VCaP (cell line): Measurements from ENCODE around the gene SEPTIN10.

Experiments
- H3K27ac ChIP-seq: fragments of 450-650 bp; 2 replicates; pipeline ENCODE4 v1.5.1; 2017
- CTCF ChIP-seq: fragments of 450-650 bp; conservative IDR thresholded peaks from 2 replicates; pipeline ENCODE4 v1.5.1; 2017; ENCODE audit warnings: mild to moderate bottlenecking, moderate library complexity

The SEPTIN10 gene

GRCh38 chr2:109562421-109562820, 51.3 kb downstream of the SEPTIN10 start:
- H3K27ac ChIP-seq, result no peak overlapping the region
- TF ChIP-seq CTCF, result no peak

GRCh38 chr2:109560265-109560664, 53.5 kb downstream of the SEPTIN10 start:
- TF ChIP-seq CTCF, result no peak
- H3K27ac ChIP-seq, result peak overlapping the region; percentile 81; the same call in 1 of the 2 replicates

DNA sequence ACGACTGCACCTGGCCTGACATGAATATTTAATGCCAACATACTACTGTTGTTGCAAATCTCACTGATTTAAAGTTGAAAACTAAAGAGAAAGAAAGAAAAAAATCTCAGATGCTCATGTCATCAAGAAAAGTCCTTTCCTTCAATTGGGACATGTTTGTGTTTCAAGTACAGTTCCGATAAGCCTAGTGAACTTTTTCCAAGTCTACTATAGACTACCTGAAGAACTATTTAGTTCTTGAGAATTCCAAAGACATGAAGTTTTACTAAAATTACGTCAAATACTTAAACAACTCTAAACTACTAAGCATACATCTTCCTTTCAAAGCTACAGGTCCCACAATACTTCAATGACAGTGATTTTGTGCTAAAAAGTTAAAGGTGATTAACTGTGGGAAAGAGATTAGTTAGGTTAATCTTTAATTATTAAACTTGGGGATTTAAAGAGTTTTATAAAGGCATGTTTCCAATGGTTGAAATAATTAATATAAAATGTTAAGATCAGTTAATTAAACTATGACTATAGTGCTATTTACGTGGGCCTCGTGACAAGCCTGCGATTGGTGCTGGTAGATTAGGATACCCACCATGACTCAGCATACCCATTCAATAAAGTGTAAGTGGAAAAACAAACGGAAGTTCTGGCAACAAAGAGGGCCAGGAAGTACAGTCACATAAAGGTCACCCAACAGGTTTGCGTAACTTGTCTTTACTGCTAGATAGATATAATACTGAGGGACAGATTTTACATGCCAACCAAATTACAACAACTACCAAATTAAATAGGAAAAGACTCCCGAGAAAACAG, 55.5 kb downstream of the SEPTIN10 start:
- TF ChIP-seq CTCF, result no peak
- peak overlapping the region; percentile 81 for H3K27ac ChIP-seq

DNA sequence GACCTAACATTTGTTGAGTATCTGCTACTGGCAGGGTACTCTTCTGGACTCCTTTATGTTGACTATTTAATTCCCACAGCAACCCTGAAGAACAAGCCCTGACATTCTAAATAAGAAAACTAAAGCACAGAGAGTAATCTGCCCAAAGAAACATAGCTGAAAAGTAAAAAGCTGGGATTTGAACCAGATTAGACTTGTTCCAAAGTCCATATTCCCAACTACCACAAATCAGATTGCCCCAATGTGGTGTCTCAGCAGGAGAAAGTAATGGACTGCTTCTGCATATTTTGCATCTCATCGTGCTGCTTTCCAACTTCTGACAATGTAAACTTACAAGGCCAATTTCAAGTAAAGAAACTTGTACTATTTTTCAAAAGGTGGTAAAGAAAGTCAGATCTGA, 56.5 kb downstream of the SEPTIN10 start:
- TF ChIP-seq CTCF, result no peak
- H3K27ac ChIP-seq, result no peak overlapping the region; the same call in 1 of the 2 replicates

- no peak overlapping the region for H3K27ac ChIP-seq
- TF ChIP-seq CTCF, result no peak
Measured at GRCh38 chr2:109555346-109555900, 58.3 kb downstream of the SEPTIN10 start.

- H3K27ac ChIP-seq, result no peak overlapping the region
- no peak for TF ChIP-seq CTCF
Measured at GRCh38 chr2:109554758-109555157, 59.0 kb downstream of the SEPTIN10 start.

DNA sequence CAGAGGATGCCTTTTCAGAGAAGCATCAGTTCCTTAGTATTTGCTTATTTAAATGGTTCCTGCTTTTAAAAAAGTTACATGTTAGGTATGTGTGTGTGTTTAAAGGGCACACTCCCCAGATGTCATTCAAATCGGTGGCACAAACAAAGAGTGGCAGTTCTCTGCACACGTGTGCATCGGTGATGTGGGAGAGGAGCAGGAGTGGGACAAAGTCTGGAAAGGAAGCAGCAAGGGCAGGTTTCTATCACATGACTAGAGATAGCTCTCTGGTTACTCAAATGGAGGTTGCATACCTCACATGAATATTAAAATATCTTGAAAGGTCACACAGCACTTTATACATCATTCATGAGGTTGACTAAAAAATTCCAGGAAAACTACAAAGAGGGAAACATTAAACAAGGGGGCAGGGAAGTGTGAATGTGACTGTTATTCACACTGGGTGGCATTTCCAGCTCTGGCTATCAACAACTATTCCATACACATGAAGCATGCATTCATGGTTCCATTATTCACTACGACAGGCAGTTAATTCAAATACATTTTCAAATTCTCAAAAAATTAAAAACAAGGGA, 64.7 kb downstream of the SEPTIN10 start:
- TF ChIP-seq CTCF, result no peak
- no peak overlapping the region for H3K27ac ChIP-seq
